K562 (cell line): Measurements from ENCODE around the gene RBM19. TPM values are rescaled to one million over a fixed set of nuclear protein-coding genes. Genes with fewer than 3 reads are reported as not detected.
A peak's percentile ranks its signal among the peaks of the same experiment; 100 is the strongest.

ENCODE experiments used
- CTBP1 ChIP-seq: fragments of 450-650 bp; IDR thresholded peaks from 2 replicates; pipeline ENCODE4 v1.6.1; 2016; ENCODE audit warnings: borderline replicate concordance
- ETV1 ChIP-seq: fragments of 450-650 bp; conservative IDR thresholded peaks from 2 replicates; pipeline ENCODE4 v1.6.1; 2016; ENCODE audit warnings: missing genetic modification characterization, control low read depth, low read depth, missing compliant biosample characterization
- NFXL1 ChIP-seq: fragments of 450-650 bp; formaldehyde crosslinking; IDR thresholded peaks from 2 replicates; pipeline ENCODE4 v1.4.0; 2021; ENCODE audit warnings: mild to moderate bottlenecking
- STAG1 ChIP-seq: sonication (generic); formaldehyde crosslinking; IDR thresholded peaks from 2 replicates; pipeline ENCODE4 v1.5.0; 2020; ENCODE audit warnings: missing genetic modification reagents, borderline replicate concordance
- ZKSCAN1 ChIP-seq: fragments of 150-350 bp; IDR thresholded peaks from 2 replicates; pipeline ENCODE4 v1.6.1; 2016; ENCODE audit warnings: low read depth, low read length
- ZNF436 ChIP-seq: fragments of 250-450, 450-650 bp; sonication (Bioruptor Pico); formaldehyde crosslinking; IDR thresholded peaks from 2 replicates; pipeline ENCODE4 v1.7.0; 2020; ENCODE audit warnings: mild to moderate bottlenecking
- polyA plus RNA-seq, 8 experiments: library from polyadenylated mRNA; depleted of rRNA in 4 of 8; stranded (reverse) in 5 of 8; unstranded in 3 of 8; fragments of >200 nt; fragmentation: Nextera tagmentation in 2 of 8; fragmentation: Illumina TruSeq in 1 of 8; extraction: Ambion mirVana in 2 of 8; extraction: Trizol in 1 of 8; gene quantifications; 2 replicates each; pipeline versions ENCODE4 v1.2.1 to v1.2.3, GENCODE V29; 2011 to 2014; ENCODE audit warnings: inconsistent platforms in 1 of 8, missing spikeins in 1 of 8
- total RNA-seq, 7 experiments: library from RNA; depleted of rRNA in 6 of 7; stranded (reverse); fragments of >200 nt in 6 of 7; fragmentation: Illumina TruSeq in 2 of 7; extraction: Trizol in 2 of 7; gene quantifications; 2 replicates each; pipeline versions ENCODE4 v1.2.1 to v1.2.3, GENCODE V29; 2011 to 2021; ENCODE audit warnings: low replicate concordance in 1 of 7
- TF ChIP-seq, protein P1 (sequence below): fragments of 200-600 bp; sonication (generic); IDR thresholded peaks from one replicate; pipeline ENCODE4 v1.6.1; 2012; ENCODE audit warnings: mild to moderate bottlenecking, low read depth, low read length, inconsistent platforms
- TF ChIP-seq, protein P2 (sequence below), 2 experiments: fragments of 450-650 bp; IDR thresholded peaks; 2 replicates each; pipeline ENCODE4 v1.6.1; 2018; ENCODE audit warnings: mild to moderate bottlenecking in 2 of 2, low read depth in 1 of 2; ENCODE audit not compliant: partially characterized antibody in 2 of 2

RBM19 gene
- total and polyA plus RNA-seq, 9 of the 15 experiments (the other 6 are each of a cell fraction or from before 2014, with no cell fraction given), result 16.0 to 58.4 (median 37.9) TPM

DNA sequence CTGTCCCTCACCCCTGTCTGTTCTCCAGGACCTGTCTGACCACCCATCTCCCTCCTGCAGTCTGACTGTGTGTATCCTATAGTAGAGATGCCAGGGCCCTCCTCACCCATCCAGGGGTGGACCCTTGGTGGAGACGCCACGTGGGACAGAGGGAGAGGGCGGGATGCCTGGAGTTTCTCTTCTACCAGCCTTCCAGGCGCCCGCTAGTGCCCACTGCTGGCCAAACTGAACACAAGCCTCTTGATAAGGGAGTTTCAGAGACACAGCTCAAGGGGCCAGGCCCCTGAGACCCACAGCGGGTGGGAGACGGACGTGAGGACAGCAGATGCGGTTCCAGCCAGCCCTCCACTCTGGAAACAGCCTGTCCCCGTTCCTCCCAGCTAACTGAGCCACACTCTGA, 147.3 kb downstream of the RBM19 start (continued):
- TF ChIP-seq, protein P1, sequence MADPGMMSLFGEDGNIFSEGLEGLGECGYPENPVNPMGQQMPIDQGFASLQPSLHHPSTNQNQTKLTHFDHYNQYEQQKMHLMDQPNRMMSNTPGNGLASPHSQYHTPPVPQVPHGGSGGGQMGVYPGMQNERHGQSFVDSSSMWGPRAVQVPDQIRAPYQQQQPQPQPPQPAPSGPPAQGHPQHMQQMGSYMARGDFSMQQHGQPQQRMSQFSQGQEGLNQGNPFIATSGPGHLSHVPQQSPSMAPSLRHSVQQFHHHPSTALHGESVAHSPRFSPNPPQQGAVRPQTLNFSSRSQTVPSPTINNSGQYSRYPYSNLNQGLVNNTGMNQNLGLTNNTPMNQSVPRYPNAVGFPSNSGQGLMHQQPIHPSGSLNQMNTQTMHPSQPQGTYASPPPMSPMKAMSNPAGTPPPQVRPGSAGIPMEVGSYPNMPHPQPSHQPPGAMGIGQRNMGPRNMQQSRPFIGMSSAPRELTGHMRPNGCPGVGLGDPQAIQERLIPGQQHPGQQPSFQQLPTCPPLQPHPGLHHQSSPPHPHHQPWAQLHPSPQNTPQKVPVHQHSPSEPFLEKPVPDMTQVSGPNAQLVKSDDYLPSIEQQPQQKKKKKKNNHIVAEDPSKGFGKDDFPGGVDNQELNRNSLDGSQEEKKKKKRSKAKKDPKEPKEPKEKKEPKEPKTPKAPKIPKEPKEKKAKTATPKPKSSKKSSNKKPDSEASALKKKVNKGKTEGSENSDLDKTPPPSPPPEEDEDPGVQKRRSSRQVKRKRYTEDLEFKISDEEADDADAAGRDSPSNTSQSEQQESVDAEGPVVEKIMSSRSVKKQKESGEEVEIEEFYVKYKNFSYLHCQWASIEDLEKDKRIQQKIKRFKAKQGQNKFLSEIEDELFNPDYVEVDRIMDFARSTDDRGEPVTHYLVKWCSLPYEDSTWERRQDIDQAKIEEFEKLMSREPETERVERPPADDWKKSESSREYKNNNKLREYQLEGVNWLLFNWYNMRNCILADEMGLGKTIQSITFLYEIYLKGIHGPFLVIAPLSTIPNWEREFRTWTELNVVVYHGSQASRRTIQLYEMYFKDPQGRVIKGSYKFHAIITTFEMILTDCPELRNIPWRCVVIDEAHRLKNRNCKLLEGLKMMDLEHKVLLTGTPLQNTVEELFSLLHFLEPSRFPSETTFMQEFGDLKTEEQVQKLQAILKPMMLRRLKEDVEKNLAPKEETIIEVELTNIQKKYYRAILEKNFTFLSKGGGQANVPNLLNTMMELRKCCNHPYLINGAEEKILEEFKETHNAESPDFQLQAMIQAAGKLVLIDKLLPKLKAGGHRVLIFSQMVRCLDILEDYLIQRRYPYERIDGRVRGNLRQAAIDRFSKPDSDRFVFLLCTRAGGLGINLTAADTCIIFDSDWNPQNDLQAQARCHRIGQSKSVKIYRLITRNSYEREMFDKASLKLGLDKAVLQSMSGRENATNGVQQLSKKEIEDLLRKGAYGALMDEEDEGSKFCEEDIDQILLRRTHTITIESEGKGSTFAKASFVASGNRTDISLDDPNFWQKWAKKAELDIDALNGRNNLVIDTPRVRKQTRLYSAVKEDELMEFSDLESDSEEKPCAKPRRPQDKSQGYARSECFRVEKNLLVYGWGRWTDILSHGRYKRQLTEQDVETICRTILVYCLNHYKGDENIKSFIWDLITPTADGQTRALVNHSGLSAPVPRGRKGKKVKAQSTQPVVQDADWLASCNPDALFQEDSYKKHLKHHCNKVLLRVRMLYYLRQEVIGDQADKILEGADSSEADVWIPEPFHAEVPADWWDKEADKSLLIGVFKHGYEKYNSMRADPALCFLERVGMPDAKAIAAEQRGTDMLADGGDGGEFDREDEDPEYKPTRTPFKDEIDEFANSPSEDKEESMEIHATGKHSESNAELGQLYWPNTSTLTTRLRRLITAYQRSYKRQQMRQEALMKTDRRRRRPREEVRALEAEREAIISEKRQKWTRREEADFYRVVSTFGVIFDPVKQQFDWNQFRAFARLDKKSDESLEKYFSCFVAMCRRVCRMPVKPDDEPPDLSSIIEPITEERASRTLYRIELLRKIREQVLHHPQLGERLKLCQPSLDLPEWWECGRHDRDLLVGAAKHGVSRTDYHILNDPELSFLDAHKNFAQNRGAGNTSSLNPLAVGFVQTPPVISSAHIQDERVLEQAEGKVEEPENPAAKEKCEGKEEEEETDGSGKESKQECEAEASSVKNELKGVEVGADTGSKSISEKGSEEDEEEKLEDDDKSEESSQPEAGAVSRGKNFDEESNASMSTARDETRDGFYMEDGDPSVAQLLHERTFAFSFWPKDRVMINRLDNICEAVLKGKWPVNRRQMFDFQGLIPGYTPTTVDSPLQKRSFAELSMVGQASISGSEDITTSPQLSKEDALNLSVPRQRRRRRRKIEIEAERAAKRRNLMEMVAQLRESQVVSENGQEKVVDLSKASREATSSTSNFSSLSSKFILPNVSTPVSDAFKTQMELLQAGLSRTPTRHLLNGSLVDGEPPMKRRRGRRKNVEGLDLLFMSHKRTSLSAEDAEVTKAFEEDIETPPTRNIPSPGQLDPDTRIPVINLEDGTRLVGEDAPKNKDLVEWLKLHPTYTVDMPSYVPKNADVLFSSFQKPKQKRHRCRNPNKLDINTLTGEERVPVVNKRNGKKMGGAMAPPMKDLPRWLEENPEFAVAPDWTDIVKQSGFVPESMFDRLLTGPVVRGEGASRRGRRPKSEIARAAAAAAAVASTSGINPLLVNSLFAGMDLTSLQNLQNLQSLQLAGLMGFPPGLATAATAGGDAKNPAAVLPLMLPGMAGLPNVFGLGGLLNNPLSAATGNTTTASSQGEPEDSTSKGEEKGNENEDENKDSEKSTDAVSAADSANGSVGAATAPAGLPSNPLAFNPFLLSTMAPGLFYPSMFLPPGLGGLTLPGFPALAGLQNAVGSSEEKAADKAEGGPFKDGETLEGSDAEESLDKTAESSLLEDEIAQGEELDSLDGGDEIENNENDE, result no peak
- no peak for TF ChIP-seq NFXL1
- peak; percentile 33; the same call in 1 of the 2 replicates for TF ChIP-seq ZKSCAN1
- peak; percentile 31; the same call in 1 of the 2 replicates for TF ChIP-seq STAG1
- TF ChIP-seq, protein P2, sequence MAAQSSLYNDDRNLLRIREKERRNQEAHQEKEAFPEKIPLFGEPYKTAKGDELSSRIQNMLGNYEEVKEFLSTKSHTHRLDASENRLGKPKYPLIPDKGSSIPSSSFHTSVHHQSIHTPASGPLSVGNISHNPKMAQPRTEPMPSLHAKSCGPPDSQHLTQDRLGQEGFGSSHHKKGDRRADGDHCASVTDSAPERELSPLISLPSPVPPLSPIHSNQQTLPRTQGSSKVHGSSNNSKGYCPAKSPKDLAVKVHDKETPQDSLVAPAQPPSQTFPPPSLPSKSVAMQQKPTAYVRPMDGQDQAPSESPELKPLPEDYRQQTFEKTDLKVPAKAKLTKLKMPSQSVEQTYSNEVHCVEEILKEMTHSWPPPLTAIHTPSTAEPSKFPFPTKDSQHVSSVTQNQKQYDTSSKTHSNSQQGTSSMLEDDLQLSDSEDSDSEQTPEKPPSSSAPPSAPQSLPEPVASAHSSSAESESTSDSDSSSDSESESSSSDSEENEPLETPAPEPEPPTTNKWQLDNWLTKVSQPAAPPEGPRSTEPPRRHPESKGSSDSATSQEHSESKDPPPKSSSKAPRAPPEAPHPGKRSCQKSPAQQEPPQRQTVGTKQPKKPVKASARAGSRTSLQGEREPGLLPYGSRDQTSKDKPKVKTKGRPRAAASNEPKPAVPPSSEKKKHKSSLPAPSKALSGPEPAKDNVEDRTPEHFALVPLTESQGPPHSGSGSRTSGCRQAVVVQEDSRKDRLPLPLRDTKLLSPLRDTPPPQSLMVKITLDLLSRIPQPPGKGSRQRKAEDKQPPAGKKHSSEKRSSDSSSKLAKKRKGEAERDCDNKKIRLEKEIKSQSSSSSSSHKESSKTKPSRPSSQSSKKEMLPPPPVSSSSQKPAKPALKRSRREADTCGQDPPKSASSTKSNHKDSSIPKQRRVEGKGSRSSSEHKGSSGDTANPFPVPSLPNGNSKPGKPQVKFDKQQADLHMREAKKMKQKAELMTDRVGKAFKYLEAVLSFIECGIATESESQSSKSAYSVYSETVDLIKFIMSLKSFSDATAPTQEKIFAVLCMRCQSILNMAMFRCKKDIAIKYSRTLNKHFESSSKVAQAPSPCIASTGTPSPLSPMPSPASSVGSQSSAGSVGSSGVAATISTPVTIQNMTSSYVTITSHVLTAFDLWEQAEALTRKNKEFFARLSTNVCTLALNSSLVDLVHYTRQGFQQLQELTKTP (IDR thresholded peaks at IDR 0.05; ENCODE audit: low read depth in 1 of 2, partially characterized antibody in 2 of 2), result no peak
- no peak for TF ChIP-seq ZNF436 (CRISPR knock-in tag)
- TF ChIP-seq CTBP1, result no peak
- no peak for TF ChIP-seq ETV1 (tag)
